ENCODE data around the gene DOCK2.

- TF ChIP-seq CTCF (conservative IDR thresholded peaks at IDR 0.05; ENCODE audit: low read length) = no peak
- no peak for TF ChIP-seq EZH2phosphoT487 (IDR thresholded peaks at IDR 0.05; ENCODE audit: borderline replicate concordance)
These were observed 234.9 kb downstream of the DOCK2 start for GRCh38 chr5:169871826-169872490.

Data from Loucy (cell line).